ENCODE data around the gene NINJ1. TPM values are rescaled to one million over a fixed set of nuclear protein-coding genes. Genes with fewer than 3 reads are reported as not detected.

The NINJ1 gene, protein sequence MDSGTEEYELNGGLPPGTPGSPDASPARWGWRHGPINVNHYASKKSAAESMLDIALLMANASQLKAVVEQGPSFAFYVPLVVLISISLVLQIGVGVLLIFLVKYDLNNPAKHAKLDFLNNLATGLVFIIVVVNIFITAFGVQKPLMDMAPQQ
- 54.4 TPM for total RNA-seq

DNA sequence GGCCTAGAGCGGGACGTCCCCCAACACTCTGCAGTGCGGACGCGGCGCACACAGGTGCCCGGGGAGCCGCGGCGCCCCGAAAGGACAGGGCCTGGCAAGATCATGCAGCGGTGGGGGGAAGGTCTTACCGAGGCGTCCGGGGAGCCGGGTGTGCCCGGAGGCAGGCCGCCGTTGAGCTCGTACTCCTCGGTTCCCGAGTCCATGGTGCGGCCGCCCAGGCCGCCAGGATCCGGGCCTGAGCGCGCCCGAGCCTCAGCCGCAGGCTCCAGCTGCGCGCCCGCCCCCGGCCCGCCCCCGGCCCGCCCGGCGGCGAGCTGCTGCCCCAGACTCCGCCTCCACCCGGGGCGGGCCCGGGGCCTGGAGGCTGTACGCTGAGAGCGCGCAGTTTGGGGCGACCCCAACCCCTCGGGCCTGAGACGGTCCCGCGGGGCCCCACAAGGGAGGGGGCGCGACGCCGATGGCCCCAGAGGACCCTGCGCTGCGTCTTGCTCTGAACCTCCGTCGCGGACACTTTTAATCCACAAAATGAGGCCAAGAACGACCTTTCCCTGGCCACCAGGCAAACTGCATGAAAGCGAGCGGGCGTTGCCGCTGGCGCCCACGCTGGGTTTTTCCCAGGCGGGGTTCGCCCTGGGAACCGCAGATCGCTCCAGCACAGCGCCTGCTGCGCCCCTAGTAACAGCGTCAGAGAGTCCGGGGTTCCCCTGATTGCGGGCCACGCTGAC, at the start of gene NINJ1:
TSS of gene NINJ1 (minus strand) at position 237 of the 725 bp plus-strand sequence. CDS start at position 203, 34 bp downstream.

DNA sequence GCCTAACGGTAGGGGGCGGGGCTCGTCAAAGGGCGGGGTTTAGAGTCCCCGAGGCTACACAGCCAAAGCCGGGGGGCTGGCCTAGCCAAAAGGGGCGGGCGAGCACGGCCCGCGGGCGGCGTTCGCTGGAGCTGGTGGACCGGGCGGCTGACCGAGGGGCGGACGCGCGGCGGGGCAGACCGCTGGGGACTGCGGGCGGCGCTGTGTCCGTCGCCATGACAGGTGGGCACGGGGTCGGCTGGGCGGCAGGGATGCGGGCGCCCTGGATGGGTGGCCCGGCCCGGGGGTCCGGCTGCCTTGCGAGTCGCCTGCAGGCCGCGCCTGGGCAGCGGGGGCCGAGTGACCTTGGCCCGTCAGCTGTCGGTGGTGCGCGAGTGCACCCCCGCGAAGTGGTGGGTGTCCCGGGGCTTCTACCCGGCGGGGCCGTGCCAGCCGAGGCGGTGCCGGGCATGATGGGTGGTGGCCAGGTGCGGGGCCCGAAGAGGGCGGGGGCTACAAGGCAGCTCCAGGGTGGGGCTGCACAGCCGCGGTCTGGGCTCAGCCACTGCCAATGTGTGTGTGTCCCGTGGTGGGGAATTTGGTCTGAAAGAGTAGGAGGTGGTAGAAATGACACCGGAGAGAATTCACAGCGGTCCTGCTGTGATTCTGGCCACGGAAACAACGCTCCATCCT, 37.8 kb downstream of the NINJ1 start, which contains the start of gene CARD19:
TSS of gene CARD19 (plus strand) at position 87 of the 672 bp plus-strand sequence. CDS start at position 216, 129 bp downstream.

Other genes with a start within 250 kb of the NINJ1 start
- gene FGD3, start 186.7 kb downstream of the NINJ1 start, total RNA-seq: 12.0 TPM
- 15.6 TPM for gene SUSD3, start 75.5 kb downstream of the NINJ1 start, total RNA-seq
- 38.4 TPM for gene CARD19, start 38.0 kb downstream of the NINJ1 start, total RNA-seq
- 21.3 TPM for gene WNK2, start 49.9 kb upstream of the NINJ1 start, total RNA-seq